Mononuclear cell (primary cell): Measurements from ENCODE around the gene CPXM2. TPM values are rescaled to one million over a fixed set of nuclear protein-coding genes. Genes with fewer than 3 reads are reported as not detected.

Experiments used
- H3K27me3 ChIP-seq: 2 replicates; pipeline ENCODE4 v1.6.0; 2011; ENCODE audit warnings: low read length, control low read depth; ENCODE audit not compliant: insufficient read depth
- H3K4me1 ChIP-seq: 2 replicates; pipeline ENCODE4 v1.5.1; 2011; ENCODE audit warnings: mild to moderate bottlenecking, low read length, control low read depth; ENCODE audit not compliant: insufficient read depth
- H3K4me3 ChIP-seq: 2 replicates; pipeline ENCODE4 v1.5.1; 2011; ENCODE audit warnings: mild to moderate bottlenecking, low read length, moderate library complexity
- H3K9me3 ChIP-seq: 2 replicates; pipeline ENCODE4 v1.5.1; 2011; ENCODE audit warnings: low read depth, mild to moderate bottlenecking, control low read depth, low read length
- total RNA-seq: library from RNA; depleted of rRNA; stranded (reverse); fragments of >200 nt; gene quantifications from one replicate; pipeline ENCODE4 v1.2.3, GENCODE V29; 2012

Gene CPXM2
- total RNA-seq, 1 donor, result not detected

DNA sequence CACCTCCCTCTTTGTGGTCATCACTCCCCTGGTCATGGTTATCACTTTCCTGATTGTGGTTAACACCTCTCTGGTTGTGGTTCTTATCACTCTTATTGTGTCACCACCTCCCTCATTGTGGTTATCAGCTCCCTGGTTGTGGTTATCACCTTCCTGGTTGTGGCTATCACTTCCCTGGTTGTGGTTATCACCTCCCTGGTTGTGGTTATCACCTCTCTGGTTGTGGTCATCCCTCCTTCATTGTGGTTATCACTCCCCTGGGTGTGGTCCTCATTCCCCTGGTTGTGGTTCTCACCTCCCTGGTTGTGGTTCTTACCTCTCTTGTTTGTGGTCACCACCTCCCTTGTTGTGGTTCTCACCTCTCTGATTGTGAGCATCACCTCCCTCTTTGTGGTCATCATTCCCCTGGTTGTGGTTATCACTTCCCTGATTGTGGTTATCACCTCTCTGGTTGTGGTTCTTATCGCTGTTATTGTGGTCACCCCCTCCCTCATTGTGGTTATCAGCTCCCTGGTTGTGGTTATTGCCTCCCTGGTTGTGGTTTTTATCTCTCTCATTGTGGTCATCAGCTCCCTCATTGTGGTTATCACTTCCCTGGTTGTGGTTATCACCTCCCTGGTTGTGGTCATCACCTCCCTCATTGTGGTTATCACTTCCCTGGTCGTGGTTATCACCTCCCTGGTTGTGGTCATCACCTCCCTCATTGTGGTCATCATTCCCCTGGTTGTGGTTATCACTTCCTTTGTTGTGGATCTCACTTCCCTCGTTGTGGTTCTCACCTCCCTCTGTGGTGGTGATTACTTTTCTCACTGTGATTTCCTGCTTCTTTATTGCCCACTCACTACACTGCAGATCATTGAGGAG lies 118.7 kb downstream of the CPXM2 start:
- Histone ChIP-seq H3K27me3 (peaks cover 2% of the 10 kb centered on the region), H3K4me3 (no peak overlapping the region), H3K9me3 (peaks cover 12% of the 10 kb centered on the region), H3K4me1 (no peaks in the 10 kb centered on the region)

DNA sequence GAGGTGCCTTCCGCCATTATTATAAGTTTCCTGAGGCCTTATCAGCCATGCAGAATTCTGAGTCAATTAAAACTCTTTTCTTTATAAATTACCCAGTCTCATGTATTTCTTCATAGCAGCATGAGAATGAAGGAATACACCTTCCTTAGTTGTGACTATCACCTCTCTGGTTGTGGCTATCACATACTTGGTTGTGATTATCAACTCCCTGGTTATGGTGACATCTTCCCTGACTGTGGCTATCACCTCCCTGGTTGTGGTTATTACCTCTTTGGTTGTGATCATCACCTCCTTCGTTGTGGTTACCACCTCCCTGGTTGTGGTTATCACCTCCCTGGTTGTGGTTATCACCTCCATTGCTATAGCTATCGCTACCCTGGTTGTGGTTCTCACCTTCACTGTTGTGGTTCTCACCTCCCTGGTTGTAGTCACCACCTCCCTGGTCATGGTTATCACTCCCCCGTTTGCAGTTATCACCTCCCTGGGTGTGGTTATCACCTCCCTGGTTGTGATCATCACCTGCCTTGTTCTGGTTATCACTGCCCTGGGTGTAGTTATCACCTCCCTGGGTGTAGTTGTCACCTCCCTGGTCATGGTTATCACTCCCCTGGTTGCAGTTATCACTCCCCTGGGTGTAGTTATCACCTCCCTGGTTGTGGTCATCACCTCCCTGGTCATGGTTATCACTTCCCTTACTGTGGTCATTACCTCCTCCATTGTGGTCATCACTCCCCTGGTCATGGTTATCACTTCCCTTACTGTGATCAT lies 119.5 kb downstream of the CPXM2 start:
- H3K4me1 ChIP-seq, result no peaks in the 10 kb centered on the region
- no peak overlapping the region for H3K4me3 ChIP-seq
- H3K27me3 ChIP-seq, result peaks cover 2% of the 10 kb centered on the region
- peaks cover 12% of the 10 kb centered on the region for H3K9me3 ChIP-seq

DNA sequence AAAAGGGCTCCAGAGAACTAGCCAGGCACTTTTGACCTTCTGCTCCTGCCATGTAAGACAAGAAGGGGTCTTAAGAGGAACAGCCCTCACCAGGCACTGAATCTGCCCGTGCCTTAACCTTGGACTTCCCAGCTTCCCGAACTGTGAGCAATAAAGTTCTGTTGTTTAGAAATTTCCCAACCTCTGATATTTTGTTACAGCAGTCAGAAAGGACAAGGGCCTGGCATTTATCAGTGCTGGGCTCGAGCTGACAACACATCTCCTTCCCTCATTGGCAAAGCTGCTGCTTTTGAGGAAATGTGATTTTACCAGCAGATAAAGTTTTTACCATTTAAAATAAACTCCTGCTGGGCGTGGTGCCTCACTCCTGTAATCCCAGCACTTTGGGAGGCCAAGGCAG lies 122.0 kb downstream of the CPXM2 start:
- Histone ChIP-seq H3K4me3 (no peak overlapping the region), H3K27me3 (peaks cover 5% of the 10 kb centered on the region), H3K9me3 (peaks cover 12% of the 10 kb centered on the region), H3K4me1 (no peaks in the 10 kb centered on the region)

DNA sequence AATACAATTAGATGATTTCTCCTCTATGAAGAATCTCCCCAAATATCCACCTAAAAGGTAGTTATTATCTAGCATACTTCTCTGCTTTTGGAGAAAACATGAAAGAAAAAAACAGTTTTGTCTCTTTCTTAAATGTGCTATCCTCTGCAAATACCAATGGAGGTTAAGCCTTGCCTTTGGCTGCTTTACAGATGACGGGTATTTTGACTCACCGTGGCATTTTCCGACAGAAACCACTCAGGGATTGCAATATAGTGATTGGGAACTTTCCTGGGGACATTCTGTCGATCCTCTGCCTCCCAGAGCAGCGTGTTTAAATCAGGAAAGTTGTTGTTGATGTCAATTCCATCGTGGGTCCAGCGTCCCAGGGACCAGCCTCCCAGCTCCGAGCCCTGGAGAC lies 124.8 kb downstream of the CPXM2 start:
- Histone ChIP-seq H3K4me3 (no peak overlapping the region), H3K9me3 (no peaks in the 10 kb centered on the region), H3K4me1 (no peaks in the 10 kb centered on the region), H3K27me3 (peaks cover 5% of the 10 kb centered on the region)

DNA sequence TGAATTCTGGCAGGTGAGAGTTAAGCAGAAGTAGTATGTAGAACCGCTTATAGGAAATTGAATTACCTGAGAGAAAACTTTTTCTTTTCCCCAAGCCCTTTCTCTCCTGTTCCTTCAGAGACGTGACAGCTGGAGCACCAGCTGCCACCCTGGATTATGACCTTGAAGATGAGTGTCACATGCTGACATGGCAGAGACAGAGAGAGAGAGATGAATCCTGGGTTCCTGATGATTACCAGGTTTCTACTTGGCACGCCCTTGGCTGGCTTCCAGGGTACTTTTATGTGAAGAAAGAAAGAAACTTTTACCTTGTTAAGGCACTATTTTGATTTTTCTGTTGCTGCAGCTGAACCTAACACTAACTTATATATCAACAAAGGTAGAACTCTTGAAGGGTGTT lies 125.6 kb downstream of the CPXM2 start:
- Histone ChIP-seq H3K4me1 (no peaks in the 10 kb centered on the region), H3K4me3 (no peak overlapping the region), H3K9me3 (no peaks in the 10 kb centered on the region), H3K27me3 (peaks cover 5% of the 10 kb centered on the region)

DNA sequence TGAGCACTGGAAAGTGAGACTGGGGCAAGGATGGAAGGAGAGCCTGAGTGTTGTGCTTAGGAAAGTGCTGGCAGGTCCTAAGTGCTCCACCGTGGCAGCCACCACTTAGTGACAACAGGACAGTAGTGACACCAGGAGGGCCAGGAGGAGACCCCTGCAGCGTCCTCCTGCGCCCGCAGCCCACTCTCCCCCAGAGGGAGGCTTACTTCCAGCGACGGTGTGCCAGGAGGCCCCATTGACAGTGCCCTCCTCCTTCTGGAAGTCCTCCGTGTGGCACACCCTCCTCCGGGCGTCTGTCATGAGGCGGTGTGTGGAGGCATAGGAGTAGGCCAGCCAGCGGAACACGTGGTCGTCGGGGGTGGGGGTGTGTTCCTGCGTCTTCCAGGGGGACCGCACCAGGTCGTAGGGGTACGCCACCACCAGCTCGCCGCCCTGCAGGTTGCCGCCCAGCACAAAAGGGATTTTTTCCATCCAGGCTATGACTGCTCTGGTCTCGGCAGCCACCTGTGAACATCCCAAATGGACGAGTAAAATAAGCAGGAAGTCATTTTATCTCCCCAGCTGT lies 129.9 kb downstream of the CPXM2 start:
- H3K9me3 ChIP-seq, result no peaks in the 10 kb centered on the region
- no peak overlapping the region for H3K4me3 ChIP-seq
- H3K27me3 ChIP-seq, result peaks cover 5% of the 10 kb centered on the region
- no peaks in the 10 kb centered on the region for H3K4me1 ChIP-seq

DNA sequence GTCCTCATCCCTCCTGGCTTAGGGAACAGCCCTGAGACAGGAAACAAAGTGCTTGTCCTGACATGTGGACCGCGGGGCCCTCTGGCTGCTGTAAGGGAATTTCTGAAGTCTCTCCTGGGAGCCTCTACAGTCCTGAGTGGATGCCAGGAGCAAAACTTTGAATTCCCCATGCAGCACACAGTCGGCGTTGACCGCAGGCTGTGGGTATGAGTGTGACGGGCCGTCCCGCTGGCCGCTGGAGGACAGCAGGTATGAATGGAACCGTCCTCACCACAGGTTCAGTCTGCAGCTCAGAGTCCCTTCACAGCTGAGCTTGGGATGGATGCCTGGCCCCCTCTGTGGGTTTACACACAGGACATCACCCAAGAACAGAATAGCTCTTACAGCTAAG lies 130.6 kb downstream of the CPXM2 start:
- Histone ChIP-seq H3K4me1 (no peaks in the 10 kb centered on the region), H3K27me3 (peaks cover 5% of the 10 kb centered on the region), H3K4me3 (no peak overlapping the region), H3K9me3 (no peaks in the 10 kb centered on the region)

DNA sequence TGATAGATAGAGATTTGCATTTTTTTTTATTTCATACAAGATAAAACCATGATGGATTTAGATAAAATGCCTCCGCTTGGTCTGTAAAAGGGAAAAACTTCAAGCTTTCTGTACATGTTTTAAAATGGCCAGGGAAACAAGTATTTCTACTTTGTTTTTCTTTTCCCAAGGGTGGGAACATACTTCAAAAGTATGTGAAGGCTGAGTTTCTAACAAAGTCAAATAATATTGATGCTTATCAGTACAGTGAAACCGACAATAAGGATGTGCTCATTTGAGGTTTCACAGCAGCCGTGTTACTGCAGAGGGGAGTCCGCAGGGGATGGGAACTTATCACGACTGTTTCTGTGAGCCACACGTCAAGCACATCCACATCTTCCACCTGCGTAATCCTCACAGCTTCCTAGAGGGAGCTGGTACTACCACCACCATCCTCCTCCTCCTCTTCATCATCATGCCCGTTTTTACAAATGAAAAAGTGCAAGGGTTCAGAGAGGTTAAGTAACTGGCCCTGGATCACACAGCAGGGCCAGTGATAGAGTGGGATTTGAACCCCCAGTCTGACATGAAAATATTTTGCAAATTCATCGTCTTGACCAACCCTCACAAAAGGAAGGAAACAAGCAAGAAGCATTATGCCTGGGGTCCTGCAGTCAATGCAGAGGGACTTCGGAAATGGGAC lies 131.1 kb downstream of the CPXM2 start:
- H3K4me3 ChIP-seq, result no peak overlapping the region

DNA sequence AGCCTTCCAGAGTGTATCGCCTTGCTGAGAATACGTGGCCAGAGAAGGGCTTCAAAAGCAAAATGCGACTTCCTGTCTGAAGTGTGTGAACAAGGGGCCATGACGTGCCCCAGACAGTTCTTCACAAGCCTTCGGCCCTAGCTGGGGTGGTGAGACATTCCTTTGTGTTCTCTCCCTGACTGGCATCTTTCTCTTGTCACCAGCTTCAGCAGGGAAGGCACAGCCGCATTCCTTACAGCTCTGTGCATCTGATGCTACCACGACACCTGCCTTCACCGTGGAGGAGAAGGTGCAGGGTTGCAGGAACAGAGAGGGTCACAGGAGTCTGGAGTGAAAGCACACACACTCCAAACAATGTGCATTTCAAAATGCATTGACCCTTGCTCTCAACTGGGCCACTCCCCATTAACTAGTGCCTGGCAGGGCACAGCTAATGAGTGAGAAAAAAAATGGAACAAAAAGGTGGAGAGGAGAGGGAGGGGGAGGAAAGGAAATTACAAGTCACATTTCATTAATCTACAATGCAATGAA lies 132.0 kb downstream of the CPXM2 start:
- Histone ChIP-seq H3K4me1 (no peaks in the 10 kb centered on the region), H3K27me3 (no peaks in the 10 kb centered on the region), H3K4me3 (no peak overlapping the region), H3K9me3 (no peaks in the 10 kb centered on the region)

More for the DNA sequence above, 131.1 kb downstream of the CPXM2 start:
- Histone ChIP-seq H3K4me1 (no peaks in the 10 kb centered on the region), H3K9me3 (no peaks in the 10 kb centered on the region), H3K27me3 (peaks cover under 1% of the 10 kb centered on the region)

DNA sequence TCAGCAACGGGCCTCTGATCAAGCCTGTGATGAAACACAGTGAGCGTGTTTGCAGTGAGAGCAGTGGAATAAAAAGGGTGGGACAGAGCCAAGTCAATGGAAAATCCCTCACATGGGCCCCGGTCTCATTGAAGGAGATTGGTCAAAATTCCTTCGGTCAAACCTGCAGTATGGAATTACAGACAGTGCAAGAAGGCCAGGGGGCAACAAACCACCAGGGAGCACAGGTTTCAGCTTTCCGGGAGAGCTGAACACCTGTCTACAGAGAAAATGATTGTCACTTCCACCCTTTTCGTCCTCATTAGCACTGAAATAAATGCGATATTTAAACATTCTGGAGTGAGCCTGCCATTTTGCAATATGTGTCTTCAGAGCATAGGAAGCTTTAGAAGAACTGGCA lies 132.6 kb downstream of the CPXM2 start:
- H3K4me1 ChIP-seq, result no peaks in the 10 kb centered on the region
- H3K27me3 ChIP-seq, result no peaks in the 10 kb centered on the region
- no peak overlapping the region for H3K4me3 ChIP-seq
- H3K9me3 ChIP-seq, result no peaks in the 10 kb centered on the region

DNA sequence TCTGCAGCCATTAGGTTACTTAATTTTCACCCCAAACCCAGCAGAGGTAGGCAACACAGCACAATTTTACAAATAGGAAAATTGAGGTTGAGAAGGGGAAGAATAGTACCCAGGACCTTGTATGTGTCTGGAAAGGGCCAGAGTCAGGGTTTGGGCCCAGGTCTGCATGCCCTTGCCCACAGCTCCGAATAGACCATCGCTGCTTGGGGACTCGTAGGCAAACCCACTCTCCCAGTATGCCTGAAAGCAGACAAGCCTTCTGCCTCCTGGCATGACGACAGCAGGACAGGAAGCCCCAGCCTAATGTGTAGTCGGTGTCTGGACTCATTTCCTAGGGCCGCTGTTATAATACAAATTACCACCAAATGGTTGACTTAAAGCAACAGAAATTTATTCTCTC lies 133.8 kb downstream of the CPXM2 start:
- no peaks in the 10 kb centered on the region for H3K27me3 ChIP-seq
- no peaks in the 10 kb centered on the region for H3K4me1 ChIP-seq
- no peaks in the 10 kb centered on the region for H3K9me3 ChIP-seq
- H3K4me3 ChIP-seq, result no peak overlapping the region

DNA sequence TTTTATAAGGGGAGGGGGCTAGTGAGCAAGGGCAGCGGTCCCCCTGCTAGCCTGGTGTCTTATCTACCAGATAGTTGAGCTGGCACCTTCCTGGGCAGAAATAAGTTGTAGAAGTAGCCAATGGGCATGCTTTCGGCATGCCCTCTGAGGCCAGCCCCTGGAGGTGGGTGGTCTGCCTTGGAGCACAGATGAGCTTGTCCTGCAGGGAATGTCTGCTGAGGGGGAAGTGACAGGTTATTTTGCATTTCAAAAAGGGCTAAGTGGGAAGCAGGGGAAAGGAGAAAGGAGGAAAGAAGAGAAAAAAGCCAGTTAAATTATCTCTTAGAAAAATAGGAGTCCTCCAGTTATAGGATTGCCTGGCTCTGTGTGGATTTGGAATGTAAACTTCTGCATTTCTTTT lies 136.5 kb downstream of the CPXM2 start:
- Histone ChIP-seq H3K9me3 (no peaks in the 10 kb centered on the region), H3K27me3 (no peaks in the 10 kb centered on the region), H3K4me1 (no peaks in the 10 kb centered on the region), H3K4me3 (no peak overlapping the region)

DNA sequence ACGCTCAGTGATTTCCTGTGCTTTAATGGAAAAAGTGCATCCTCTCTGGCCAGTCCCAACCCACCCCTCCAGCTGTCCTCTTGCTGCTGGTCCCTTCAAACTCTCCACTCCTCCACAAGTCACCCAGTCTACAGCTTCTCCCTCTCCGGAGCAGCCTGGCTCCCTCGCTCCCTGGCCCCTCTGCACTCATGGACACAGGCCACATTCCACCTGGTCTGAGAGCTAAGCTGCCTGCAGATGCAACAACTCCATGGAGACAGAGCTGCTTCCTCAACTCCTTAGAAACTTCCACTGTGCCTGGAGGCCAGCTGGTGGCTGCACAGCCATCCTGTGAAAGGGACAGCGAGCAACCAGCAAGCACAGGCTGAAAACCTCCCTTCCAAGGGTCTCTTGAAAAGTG lies 137.5 kb downstream of the CPXM2 start:
- H3K4me1 ChIP-seq, result no peaks in the 10 kb centered on the region
- no peaks in the 10 kb centered on the region for H3K27me3 ChIP-seq
- no peak overlapping the region for H3K4me3 ChIP-seq
- no peaks in the 10 kb centered on the region for H3K9me3 ChIP-seq

DNA sequence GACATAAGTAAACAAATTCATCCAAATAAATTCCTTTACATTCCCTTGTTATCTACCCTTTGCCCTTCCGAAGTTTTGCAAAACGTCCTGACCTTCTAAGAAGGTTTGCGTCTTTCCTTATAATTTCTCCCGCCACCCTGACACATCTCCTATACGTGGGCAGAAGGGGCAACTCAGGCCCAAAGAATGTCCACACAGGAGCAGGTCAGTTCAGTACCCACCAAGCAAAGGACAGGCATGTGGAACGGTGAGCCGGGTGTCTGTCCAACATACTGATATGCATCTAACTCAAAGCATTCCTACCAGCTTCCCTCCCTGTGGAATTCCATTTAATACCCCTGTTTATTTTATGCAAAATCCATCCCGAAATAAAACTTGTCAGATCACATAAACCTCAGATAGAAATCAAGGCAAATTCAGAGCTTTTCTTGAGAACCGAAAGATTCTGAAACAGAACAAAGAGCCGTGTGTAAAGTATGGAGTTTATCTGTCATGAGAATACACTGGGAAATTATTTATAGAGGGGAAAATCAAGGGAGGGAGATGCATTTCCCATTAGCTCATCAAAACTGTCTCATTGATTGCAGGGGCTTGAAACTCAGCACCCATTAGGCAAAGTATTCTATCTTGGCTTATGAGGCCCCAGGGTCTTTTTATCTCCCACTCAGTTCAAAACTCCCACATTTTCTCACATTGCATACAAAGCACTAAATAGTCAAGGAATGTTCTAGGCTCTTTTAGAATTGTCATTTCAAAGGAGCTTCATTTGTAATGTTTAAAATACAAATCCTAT lies 140.1 kb downstream of the CPXM2 start:
- H3K27me3 ChIP-seq, result no peaks in the 10 kb centered on the region
- H3K4me1 ChIP-seq, result no peaks in the 10 kb centered on the region
- no peak overlapping the region for H3K4me3 ChIP-seq
- no peaks in the 10 kb centered on the region for H3K9me3 ChIP-seq
